ENCODE results near the gene ACTR3.
"Not testable (repeated sequence)": the region's sequence is repeated elsewhere in the genome, so short reads cannot be mapped to it uniquely, and the experiment has no call there.

ACTR3 gene

DNA sequence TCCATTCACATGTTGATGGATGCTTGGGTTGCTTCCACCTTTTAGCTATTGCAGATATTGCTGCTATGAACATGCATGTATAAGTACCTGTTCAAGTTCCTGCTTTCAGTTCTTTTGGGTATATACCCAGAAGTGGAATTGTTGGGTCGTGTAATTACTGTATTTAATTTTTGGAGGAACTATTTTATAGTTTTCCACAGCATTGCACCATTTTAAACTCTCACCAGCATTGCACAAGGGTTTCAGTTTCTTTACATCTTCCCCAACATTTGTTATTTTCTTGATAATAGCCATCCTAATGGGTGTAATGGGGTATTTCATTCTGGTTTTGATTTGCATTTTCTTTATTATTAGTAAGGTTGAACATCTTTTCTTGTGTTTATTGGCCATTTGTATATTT, 16.0 kb downstream of the ACTR3 start:
- DNase-seq (ENCODE audit: low spot score), result no peak

DNA sequence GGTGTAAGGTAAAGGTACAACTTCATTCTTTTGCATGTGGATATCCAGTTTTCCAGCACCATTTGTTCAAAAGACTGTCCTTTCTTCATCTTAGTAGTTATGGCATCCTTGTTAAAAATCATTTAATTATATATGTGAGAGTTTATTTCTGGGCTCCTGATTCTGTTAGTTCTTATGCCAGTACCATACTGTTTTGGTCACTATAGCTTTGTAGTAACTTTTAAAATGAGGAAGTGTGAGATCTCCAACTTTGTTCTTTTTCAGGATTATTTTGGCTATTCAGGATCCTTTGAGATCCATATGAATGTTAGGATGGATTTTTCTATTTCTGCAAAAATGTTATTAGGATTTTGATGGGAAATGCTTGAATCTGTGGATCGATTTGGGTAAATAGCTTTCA, 16.8 kb downstream of the ACTR3 start:
- DNase-seq (ENCODE audit: low spot score), result no peak

DNA sequence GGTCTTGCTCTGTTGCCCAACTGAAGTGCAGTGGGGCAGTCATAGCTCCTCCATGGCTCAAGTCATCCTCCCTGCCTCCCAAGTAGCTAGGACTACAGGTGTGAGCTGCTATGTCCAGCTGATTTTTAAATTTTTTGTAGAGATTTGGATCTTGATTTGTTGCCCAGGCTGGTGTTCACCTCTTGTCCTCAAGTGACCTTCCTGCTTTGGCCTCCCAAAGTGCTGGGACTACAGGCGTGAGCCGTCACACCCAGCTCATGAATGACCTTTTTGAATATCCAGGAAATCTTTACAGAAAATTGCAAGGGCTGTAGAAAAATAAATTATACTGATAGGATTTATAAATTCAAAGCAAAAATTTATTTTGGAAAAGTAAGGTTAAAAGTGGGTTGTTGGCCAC, 17.4 kb downstream of the ACTR3 start:
- no peak for DNase-seq (ENCODE audit: low spot score)

DNA sequence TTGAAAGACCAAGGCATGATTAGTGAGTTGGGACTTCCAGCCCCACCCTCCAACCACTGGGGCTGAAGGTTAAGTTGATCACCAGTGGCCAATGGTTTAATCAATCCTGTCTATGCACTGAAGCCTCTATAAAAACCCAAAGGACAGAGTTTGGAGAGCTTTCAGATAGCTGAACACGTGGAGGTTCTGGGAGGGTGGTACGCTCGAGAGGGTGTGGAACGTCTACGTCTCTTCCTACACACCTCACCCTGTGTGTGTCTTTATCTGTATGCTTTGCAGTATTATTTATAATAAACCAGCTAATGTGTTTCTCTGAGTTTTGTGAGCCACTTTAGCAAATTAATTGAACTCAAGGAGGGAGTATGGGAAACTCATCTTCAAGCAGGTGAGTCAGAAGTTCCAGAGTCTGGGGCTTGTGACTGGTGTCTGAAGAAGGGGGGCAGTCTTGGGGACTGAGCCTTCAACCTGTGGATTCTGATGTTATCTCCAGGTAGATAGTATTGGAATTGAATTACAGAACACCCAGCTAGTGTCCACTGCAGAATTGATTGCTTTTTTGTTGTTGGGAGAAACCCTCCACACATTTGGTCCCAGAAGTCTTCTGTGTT, 20.3 kb downstream of the ACTR3 start:
- DNase-seq (ENCODE audit: low spot score), result no peak

DNA sequence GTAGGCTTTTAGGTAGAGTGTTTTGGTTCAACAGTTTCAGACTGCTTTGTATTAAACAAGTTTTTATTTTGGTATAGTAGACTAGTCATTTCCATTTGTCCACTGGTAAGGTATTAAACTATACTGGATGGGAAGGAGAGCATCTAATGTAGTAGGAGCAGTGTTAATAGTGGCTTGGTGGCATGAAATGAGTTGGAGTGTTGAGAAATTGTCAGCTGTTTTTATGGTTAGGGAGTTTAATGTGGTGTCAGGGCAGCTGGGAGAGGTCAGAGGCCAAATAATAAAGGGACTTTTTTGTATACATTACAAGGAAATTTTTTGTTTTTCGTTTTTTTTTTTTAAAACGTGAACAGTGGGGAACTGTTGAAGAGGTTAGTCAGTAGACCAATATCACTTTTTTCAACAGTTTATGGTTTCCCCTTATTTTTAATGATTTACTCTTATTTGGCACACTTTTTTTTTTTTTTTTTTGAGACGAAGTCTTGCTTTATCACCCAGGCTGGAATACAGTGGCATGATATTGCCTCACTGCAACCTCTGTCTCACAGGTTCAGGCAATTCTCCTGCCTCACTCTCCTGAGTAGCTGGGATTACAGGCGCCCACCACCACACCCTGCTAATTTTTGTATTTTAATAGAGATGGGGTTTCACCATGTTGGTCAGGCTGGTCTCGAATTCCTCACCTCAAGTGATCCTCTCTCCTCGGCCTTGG, 21.2 kb downstream of the ACTR3 start:
- no peak for DNase-seq (ENCODE audit: low spot score)

DNA sequence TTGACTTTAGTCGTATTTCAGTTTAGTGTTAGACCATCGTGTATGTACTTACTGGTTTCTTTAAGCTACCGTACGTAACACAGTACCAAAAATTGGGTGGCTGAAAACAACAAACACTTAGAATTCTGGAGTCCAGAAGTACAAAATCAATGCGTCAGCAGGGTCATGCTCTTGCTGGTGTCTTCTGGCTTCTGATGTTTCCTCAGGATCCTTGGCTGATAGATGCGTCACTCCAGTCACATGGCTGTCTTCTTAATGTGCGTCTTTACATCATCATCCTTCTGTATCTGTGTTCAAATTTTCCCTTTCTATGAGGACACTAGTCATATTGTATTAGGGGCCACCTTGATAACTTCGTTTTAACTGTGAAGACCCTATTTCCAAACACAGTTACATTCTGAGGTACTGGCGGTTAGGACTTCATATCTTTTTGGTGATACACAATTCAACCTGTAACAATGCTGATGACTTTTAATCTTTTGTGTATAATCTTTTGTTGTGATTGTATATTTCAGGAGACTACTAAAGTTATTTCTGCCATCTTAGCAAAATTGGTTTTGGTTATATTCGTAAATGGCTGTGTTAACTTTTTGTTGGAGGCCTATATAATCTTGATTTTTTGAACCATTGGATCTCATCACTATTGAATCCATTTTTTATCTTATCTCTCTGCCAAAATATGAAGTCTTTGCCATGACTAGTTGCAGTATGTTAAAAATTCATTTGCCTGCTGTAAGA, 25.4 kb downstream of the ACTR3 start:
- DNase-seq (ENCODE audit: low spot score), result no peak

DNA sequence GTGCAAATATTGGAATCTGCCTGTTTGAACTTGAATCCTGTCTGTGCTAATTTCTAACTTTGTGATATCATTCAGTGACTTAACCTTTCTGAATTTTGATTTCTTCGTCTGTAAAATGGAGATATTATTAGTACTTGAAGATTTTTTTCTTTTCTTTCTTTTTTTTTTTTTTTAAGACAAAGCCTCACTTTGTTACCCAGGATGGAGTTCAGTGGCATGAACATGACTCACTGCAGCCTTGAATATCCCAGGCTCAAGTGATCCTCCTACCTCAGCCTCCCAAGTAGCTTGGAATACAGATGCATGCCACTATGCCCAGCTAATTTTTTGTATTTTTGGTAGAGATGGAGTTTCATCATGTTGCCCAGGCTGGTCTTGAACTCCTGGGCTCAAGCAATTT, 28.3 kb downstream of the ACTR3 start:
- DNase-seq (ENCODE audit: low spot score), result no peak

DNA sequence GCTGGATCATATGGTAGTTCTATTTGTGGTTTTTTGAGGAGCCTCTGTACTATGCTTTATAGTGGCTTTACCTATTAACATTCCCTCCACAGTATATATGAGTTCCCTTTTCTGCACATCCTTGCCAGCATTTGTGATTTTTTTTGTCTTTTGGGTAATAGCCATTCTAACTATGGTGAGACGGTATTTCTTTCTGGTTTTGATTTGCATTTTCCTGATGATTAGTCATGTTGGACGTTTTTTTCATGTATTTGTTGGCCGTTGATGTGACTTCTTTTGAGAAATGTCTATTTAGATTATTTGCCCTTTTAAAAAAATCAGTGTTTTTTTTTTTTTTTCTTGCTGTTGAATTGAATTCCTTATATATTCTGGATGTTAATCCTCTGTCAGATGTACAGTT, 31.1 kb downstream of the ACTR3 start:
- DNase-seq (ENCODE audit: low spot score), result no peak

DNA sequence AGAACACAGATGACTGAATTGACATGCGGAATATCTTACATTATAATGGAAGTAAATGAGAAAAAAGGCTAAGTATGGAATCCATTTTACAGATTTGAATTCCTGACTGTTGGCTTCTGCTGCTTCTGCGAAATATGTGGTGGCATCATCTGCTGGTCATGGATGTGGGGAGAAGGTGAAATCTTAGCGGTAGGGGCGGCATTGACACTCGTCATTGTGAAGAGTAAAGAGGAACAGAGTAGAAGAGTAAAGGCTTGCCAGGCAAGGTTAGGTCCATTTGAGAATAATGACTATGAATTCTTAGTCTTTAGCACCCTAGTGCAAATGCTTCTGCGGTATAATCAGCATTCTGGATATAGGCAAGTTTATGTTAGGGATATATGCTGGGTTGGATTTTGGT, 32.4 kb downstream of the ACTR3 start:
- no peak for DNase-seq (ENCODE audit: low spot score)

DNA sequence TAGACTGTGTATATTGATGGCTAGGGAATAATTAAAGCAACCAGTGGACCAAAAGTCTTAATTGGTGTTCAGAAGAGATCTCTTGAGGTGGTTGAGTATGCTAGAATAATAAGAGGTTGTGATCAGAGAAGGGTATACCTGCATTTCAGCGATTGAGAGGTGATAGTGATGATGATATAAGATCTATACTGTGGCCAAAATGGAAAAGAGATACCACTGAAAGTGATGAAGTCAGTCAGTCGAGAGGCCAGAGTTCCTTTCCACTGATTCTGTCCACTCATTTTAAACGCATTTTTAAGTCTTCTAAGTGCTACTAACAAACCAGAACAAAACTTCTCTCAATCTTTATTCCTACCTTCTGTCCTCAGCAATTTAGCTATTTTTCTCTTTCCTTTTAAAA, 32.9 kb downstream of the ACTR3 start:
- DNase-seq (ENCODE audit: low spot score), result no peak

DNA sequence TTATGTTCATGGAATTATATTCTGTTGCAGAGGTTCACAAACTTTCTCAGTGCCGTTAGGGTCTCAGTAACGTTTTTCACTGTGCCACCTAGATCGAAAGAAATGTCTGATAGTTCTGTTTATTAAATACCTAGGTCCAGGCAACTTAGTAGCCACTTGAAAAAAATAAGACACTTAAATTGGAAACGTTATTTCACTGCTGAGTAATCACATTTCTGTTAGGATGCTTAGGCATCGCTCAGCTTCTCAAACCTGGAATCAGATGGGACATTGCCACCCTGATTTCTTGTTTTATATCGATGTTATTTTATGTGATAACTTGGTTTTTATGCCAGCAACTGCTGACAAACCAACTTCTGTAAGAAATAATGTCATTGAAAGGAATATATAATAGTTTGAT, 36.0 kb downstream of the ACTR3 start:
- no peak for DNase-seq (ENCODE audit: low spot score)

DNA sequence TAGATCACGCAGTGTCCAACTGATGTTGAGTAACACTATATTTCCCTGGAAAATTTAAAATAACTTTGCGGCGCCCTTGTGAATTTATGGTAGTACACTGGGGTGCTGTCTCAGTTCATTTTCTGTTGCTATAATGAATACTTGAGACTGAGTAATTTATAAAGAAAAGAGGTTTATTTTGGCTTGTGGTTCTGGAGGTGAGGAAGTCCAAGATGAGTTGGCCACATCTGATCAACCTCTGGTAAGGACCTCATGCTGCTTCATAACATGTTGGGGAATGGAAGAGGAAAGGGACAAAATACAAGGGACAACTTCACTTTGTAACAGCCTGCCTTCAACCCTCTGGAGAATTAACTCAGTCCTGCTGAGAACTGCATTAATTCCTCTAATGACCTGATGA, 36.4 kb downstream of the ACTR3 start:
- DNase-seq (ENCODE audit: low spot score), result no peak

DNA sequence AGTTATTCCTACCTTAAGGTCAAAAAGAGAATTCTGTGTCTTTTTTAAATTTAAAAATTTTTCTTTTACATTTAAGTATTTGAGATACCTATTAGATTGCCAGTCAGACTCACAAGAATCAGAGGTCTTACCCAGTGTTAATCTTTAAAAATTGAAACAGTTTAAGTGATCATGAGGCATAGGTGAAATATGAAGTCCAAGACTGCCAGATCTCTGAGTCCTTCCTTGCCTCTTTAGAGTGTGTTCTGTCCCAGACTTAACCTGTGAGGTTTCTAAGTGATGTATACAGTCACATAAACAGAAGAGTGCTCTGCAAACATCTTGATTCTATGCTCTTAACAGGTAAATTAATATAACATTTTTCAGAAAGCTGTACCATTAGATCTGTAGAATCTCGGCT, 40.6 kb downstream of the ACTR3 start:
- DNase-seq (ENCODE audit: low spot score), result no peak

DNA sequence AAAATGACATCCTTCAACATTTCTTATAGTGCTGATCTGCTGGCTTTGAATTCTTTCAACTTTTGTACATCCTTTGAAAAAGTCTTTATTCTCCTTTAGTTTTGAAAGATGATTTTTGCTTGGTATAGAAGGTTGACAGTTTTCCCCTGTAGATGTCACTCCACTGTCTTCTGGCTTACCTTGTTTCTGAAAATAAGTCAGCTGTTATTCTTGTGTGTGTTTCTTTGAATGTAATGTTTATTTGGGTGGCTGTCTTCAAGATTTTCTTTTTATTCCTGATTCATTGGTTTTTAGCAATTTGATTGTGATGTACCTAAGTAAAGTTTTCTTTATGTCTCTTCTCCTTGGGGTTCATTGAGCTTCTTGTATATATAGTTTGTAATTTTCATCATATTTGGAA, 47.6 kb downstream of the ACTR3 start:
- DNase-seq (ENCODE audit: low spot score), result no peak

DNA sequence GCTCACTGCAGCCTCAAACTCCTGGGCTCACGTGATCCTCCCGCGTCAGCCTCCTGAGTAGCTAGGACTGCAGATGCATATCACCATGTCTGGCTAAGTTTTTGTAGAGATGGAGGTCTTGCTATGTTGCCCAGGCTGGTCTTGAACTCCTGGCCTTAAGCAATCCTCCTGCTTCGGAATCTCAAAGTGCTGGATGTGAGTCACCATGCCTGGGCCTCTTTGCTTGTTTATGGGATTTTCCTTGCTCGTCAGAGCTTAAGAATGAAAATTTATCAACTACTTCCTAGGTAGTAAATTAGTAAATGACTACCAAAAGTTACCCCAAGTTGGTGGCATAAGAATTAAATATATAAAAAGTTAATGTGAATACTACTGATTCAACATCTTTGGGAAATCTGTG, 51.0 kb downstream of the ACTR3 start:
- no peak for DNase-seq (ENCODE audit: low spot score)

DNA sequence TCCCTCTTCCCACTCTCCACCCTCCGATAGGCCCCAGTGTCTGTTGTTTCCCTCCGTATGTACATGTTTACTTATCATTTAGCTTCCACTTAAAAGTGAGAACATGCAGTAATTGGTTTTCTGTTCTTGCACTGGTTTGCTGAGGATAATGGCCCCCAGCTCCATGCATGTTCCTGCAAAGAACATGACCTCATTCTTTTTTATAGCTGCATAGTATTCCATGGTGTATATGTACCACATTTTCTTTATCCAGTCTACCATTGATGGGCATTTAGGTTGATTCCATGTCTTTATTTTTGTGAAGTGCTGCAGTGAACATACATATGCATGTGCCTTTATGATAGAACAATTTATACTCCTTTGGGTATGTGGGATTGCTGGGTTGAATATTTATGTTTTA, 55.9 kb downstream of the ACTR3 start:
- not testable (repeated sequence) for DNase-seq (ENCODE audit: low spot score)

DNA sequence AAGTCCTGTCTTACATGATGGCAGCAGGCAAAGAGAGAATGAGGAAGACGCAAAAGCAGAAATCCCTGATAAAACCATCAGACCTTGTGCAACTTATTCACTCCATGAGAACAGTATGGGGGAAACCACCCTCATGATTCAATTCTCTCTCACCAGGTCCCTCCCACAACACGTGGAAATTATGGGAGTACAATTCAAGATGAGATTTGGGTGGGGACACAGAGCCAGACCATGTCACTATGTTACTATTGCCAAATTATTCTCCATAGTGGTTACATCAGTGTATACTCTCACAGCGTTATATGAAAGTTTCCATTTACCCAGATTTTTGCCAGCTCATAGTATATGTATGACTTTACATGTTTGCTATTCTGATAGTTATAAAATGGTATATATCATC, 61.0 kb downstream of the ACTR3 start:
- DNase-seq (ENCODE audit: low spot score), result not testable (repeated sequence)

DNA sequence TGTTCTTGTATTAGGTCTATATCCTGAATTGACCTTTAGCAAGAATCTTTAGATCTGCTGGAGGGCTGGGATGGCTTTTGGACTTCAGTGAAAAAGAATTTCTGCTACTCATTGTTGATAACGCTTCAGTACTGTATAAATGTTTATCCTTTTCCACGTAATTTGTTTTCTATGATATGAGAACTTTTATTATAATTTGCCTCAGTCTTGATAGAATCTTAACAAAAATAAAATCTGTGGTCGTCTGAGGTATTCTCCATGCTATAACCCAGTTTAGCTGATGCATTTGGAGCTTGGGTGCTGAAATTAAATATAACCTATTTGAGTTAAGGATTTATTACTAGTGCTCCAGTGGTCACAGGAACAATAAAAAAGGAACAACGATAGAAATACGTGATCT, 71.1 kb downstream of the ACTR3 start:
- no peak for DNase-seq (ENCODE audit: low spot score)

DNA sequence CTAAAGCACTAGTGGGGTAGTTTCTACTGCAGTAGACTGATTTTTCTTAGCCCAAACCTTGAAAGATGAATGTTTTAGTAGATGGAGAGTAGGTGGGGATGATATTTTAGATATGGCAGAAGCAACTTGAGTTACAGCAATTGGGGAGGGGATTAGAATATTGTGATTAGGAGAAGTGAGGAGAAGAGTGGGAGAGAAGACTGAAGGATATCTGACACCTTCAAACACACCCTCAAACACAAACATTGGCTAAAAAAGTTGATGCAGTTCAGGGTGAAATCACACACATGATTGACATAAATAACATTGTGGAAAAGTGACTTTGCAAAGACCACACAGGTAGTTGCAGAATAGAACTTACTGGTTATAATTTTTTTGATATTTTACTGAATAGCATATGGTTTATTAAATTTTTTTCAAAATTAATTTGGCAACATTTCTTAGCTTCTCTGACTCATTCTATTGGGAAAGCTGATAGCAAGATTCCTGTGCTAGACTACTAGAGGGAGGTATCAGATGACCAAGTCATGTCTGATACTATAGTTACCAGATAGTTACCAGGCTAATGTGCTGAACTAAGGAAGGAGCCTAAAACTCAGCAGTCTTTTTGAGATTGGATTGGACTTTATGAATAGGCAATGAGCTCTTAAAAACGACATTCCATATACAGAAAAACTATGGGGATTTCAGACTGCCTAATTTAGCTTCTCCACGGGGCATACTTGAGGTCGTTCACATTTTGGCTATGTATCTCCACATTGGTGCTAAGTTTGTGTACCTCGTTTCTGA, 73.0 kb downstream of the ACTR3 start:
- peak; percentile 63 for DNase-seq (ENCODE audit: low spot score)

DNA sequence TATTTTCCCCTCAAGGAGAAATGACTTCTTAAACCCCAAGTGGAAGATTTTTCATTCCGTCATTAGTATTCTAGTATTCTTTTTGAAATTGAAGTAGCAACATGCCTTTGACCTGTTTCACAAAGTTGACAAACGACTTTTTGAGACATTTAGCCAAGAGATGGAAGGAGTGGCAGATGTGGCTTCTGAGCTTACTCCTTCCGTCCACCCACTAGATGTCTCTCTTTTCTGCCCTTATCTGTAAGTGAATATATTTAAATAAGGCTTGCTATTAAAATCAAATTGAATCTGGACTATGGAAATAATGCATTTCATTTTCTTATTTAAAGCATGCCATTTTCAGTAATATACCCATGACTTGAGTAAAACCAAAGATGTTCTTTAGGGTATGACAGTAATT, 74.1 kb downstream of the ACTR3 start:
- DNase-seq (ENCODE audit: low spot score), result no peak

DNA sequence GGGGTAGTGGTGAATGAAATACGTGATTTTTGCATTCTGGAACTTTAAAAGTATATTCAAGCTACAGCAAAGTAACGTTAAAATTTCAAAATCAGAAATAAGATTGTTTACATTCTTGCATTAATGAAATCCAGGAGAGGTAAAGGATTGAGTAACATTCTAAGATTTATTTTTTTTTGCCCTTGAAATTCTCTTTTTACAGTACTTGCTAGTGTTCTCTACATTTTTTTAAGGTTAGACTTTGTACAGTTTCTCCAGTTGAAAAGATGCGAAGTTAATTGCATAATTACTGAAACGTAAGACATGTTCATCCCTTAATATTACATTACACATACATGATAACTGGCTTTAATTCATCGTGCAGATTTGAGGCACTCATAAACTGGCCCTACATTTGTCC, 74.5 kb downstream of the ACTR3 start:
- no peak for DNase-seq (ENCODE audit: low spot score)

DNA sequence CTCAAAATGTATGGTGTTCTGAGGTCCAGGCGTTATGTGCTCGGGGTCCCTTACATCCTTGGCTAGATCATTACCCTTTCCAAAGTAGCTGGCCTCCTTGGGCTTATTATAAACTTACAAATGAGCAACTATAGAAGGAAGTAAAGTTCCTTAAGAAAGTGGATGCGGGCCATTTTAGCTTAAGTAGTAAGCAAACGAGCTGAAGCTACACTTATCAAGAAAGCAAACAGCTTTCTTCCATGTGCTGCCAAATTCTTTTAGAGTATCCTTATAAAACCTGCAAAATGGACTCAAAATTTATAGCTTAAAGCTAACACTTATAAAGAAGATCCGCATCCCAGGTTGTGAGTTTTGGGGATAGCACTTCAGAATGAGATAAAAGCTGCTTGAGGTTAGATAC, 75.3 kb downstream of the ACTR3 start:
- no peak for DNase-seq (ENCODE audit: low spot score)

DNA sequence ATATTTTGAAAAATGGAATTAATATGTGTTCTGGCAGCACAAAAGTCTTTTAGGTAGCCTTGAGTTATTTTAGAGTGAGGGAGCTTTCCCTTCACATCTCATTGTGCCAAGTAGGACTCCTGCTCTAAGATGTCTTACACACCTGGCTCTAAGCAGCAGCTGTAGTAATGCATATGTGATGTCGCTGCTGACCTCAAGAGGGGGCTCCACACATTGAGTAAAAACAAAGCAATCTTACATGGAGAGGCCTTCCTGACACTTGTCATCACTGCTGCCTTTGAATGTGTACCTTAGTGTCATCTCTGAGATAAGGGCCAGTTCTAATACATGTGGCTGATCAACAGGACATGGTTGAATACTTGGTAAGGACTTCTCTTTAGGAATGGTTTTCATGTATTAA, 75.8 kb downstream of the ACTR3 start:
- no peak for DNase-seq (ENCODE audit: low spot score)

All from AG08395 (cell line).